Measurements from ENCODE around the gene CYYR1.

Gene CYYR1

GRCh38 chr21:26423511-26423910 lies 149.6 kb downstream of the CYYR1 start:
- DNase-seq, result no peak

- no peak for DNase-seq
These were observed 150.4 kb downstream of the CYYR1 start for GRCh38 chr21:26422706-26423105.

- no peak for DNase-seq
These were observed 150.9 kb downstream of the CYYR1 start for GRCh38 chr21:26422138-26422537.

- no peak for DNase-seq
These were observed 151.4 kb downstream of the CYYR1 start for GRCh38 chr21:26421724-26422123.

Measured in NCI-H1092 (cell line).